Measurements from ENCODE around the gene PLCH1.
"Not testable (repeated sequence)": the region's sequence is repeated elsewhere in the genome, so short reads cannot be mapped to it uniquely, and the experiment has no call there.

Gene PLCH1

GRCh38 chr3:155639462-155640055 is 105.3 kb downstream of the PLCH1 start:
- H3K9me3 ChIP-seq (ENCODE audit: insufficient read depth, low read length): no peaks in the 10 kb centered on the region
- no peak overlapping the region for H3K4me2 ChIP-seq (ENCODE audit: low read length)
- no peak overlapping the region for H3K4me3 ChIP-seq (ENCODE audit: low read length)
- H3K4me1 ChIP-seq (ENCODE audit: low read length): no peaks in the 10 kb centered on the region
- no peak overlapping the region for H2AFZ ChIP-seq (ENCODE audit: low read depth, low read length)
- H3K36me3 ChIP-seq (replicated peaks; ENCODE audit: low read depth, low read length): no peaks in the 10 kb centered on the region
- H3K9ac ChIP-seq (ENCODE audit: low read length): no peak overlapping the region
- H4K20me1 ChIP-seq (ENCODE audit: insufficient read depth, low read length): no peaks in the 10 kb centered on the region
- TF ChIP-seq EZH2phosphoT487 (IDR thresholded peaks at IDR 0.05; ENCODE audit: low read depth) (no peak), CTCF (IDR thresholded peaks at IDR 0.05; ENCODE audit: low read depth, low read length) (no peak)
- H3K27me3 ChIP-seq (ENCODE audit: low read depth, low read length): no peaks in the 10 kb centered on the region
- no peak overlapping the region for H3K27ac ChIP-seq (ENCODE audit: low read length)
- H3K79me2 ChIP-seq (ENCODE audit: low read length): no peaks in the 10 kb centered on the region

GRCh38 chr3:155638461-155638860 is 106.4 kb downstream of the PLCH1 start:
- H3K79me2 ChIP-seq (ENCODE audit: low read length); H3K4me1 ChIP-seq (ENCODE audit: low read length); H3K27ac ChIP-seq (ENCODE audit: low read length); H4K20me1 ChIP-seq (ENCODE audit: insufficient read depth, low read length); H3K4me3 ChIP-seq (ENCODE audit: low read length); H3K27me3 ChIP-seq (ENCODE audit: low read depth, low read length); H2AFZ ChIP-seq (ENCODE audit: low read depth, low read length); H3K36me3 ChIP-seq (replicated peaks; ENCODE audit: low read depth, low read length); H3K9ac ChIP-seq (ENCODE audit: low read length); H3K9me3 ChIP-seq (ENCODE audit: insufficient read depth, low read length); H3K4me2 ChIP-seq (ENCODE audit: low read length): not testable (repeated sequence)

- H3K27me3 ChIP-seq (ENCODE audit: low read depth, low read length): no peaks in the 10 kb centered on the region
- H3K79me2 ChIP-seq (ENCODE audit: low read length): no peaks in the 10 kb centered on the region
- no peaks in the 10 kb centered on the region for H3K36me3 ChIP-seq (replicated peaks; ENCODE audit: low read depth, low read length)
- H3K4me2 ChIP-seq (ENCODE audit: low read length): no peak overlapping the region
- H3K9ac ChIP-seq (ENCODE audit: low read length): no peak overlapping the region
- H3K9me3 ChIP-seq (ENCODE audit: insufficient read depth, low read length): no peaks in the 10 kb centered on the region
- no peak overlapping the region for H3K4me3 ChIP-seq (ENCODE audit: low read length)
- no peaks in the 10 kb centered on the region for H3K4me1 ChIP-seq (ENCODE audit: low read length)
- TF ChIP-seq EZH2phosphoT487 (IDR thresholded peaks at IDR 0.05; ENCODE audit: low read depth) (no peak), CTCF (IDR thresholded peaks at IDR 0.05; ENCODE audit: low read depth, low read length) (no peak)
- H2AFZ ChIP-seq (ENCODE audit: low read depth, low read length): no peak overlapping the region
- no peak overlapping the region for H3K27ac ChIP-seq (ENCODE audit: low read length)
- H4K20me1 ChIP-seq (ENCODE audit: insufficient read depth, low read length): no peaks in the 10 kb centered on the region
Measured at GRCh38 chr3:155637567-155637966, 107.3 kb downstream of the PLCH1 start.

GRCh38 chr3:155635056-155635455 is 109.8 kb downstream of the PLCH1 start:
- H4K20me1 ChIP-seq (ENCODE audit: insufficient read depth, low read length): no peaks in the 10 kb centered on the region
- no peak for TF ChIP-seq EZH2phosphoT487 (IDR thresholded peaks at IDR 0.05; ENCODE audit: low read depth)
- TF ChIP-seq CTCF (IDR thresholded peaks at IDR 0.05; ENCODE audit: low read depth, low read length): no peak
- H3K79me2 ChIP-seq (ENCODE audit: low read length): no peaks in the 10 kb centered on the region
- no peaks in the 10 kb centered on the region for H3K36me3 ChIP-seq (replicated peaks; ENCODE audit: low read depth, low read length)
- no peak overlapping the region for H3K9ac ChIP-seq (ENCODE audit: low read length)
- H2AFZ ChIP-seq (ENCODE audit: low read depth, low read length): no peak overlapping the region
- no peaks in the 10 kb centered on the region for H3K4me1 ChIP-seq (ENCODE audit: low read length)
- no peak overlapping the region for H3K27ac ChIP-seq (ENCODE audit: low read length)
- H3K9me3 ChIP-seq (ENCODE audit: insufficient read depth, low read length): no peaks in the 10 kb centered on the region
- H3K4me3 ChIP-seq (ENCODE audit: low read length): no peak overlapping the region
- no peaks in the 10 kb centered on the region for H3K27me3 ChIP-seq (ENCODE audit: low read depth, low read length)
- no peak overlapping the region for H3K4me2 ChIP-seq (ENCODE audit: low read length)
